ENCODE data around the gene NFATC2.

DNA sequence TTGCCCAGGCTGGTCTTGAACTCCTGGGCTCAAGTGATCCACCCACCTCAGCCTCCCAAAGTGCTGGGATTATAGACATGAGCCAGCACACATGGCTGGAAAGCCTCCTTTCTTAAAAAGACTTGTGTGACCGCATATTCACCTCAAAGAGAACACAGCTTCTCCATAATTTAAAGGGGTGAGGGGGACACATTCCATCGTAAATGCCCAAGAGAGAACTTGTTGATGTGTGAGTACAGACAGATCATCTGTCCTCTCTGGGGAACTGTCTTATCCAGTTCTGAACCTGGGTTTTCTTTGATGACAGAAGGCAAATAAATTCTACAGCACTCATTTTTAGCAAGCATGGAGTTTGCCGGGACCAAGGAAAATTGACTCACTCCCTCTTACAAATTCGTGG lies 47.2 kb downstream of the NFATC2 start:
- TF ChIP-seq, protein P1, sequence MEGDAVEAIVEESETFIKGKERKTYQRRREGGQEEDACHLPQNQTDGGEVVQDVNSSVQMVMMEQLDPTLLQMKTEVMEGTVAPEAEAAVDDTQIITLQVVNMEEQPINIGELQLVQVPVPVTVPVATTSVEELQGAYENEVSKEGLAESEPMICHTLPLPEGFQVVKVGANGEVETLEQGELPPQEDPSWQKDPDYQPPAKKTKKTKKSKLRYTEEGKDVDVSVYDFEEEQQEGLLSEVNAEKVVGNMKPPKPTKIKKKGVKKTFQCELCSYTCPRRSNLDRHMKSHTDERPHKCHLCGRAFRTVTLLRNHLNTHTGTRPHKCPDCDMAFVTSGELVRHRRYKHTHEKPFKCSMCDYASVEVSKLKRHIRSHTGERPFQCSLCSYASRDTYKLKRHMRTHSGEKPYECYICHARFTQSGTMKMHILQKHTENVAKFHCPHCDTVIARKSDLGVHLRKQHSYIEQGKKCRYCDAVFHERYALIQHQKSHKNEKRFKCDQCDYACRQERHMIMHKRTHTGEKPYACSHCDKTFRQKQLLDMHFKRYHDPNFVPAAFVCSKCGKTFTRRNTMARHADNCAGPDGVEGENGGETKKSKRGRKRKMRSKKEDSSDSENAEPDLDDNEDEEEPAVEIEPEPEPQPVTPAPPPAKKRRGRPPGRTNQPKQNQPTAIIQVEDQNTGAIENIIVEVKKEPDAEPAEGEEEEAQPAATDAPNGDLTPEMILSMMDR (IDR thresholded peaks at IDR 0.05 in 2 of 3, conservative IDR thresholded peaks at IDR 0.05 in 1 of 3; ENCODE audit: borderline replicate concordance in 1 of 3, insufficient read depth in 1 of 3, low read depth in 2 of 3, low read length in 2 of 3), result no peak
- no peak for TF ChIP-seq SP1 (IDR thresholded peaks at IDR 0.05; ENCODE audit: low read depth)
- TF ChIP-seq EGR1 (IDR thresholded peaks at IDR 0.05; ENCODE audit: low read depth), result no peak
- TF ChIP-seq POLR2AphosphoS5 (IDR thresholded peaks at IDR 0.05; ENCODE audit: low read depth, low read length), result no peak
- TF ChIP-seq, protein P2, sequence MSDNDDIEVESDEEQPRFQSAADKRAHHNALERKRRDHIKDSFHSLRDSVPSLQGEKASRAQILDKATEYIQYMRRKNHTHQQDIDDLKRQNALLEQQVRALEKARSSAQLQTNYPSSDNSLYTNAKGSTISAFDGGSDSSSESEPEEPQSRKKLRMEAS (IDR thresholded peaks at IDR 0.05), result no peak
- no peak for TF ChIP-seq SRF (IDR thresholded peaks at IDR 0.05; ENCODE audit: low read depth)
- no peak for TF ChIP-seq ZFX (IDR thresholded peaks at IDR 0.05)
- TF ChIP-seq POLR2A (IDR thresholded peaks at IDR 0.05; ENCODE audit: borderline replicate concordance, extremely low read depth, insufficient read depth, insufficient read length), result no peak
- TF ChIP-seq, protein P3, sequence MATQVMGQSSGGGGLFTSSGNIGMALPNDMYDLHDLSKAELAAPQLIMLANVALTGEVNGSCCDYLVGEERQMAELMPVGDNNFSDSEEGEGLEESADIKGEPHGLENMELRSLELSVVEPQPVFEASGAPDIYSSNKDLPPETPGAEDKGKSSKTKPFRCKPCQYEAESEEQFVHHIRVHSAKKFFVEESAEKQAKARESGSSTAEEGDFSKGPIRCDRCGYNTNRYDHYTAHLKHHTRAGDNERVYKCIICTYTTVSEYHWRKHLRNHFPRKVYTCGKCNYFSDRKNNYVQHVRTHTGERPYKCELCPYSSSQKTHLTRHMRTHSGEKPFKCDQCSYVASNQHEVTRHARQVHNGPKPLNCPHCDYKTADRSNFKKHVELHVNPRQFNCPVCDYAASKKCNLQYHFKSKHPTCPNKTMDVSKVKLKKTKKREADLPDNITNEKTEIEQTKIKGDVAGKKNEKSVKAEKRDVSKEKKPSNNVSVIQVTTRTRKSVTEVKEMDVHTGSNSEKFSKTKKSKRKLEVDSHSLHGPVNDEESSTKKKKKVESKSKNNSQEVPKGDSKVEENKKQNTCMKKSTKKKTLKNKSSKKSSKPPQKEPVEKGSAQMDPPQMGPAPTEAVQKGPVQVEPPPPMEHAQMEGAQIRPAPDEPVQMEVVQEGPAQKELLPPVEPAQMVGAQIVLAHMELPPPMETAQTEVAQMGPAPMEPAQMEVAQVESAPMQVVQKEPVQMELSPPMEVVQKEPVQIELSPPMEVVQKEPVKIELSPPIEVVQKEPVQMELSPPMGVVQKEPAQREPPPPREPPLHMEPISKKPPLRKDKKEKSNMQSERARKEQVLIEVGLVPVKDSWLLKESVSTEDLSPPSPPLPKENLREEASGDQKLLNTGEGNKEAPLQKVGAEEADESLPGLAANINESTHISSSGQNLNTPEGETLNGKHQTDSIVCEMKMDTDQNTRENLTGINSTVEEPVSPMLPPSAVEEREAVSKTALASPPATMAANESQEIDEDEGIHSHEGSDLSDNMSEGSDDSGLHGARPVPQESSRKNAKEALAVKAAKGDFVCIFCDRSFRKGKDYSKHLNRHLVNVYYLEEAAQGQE (IDR thresholded peaks at IDR 0.05; ENCODE audit: low read depth), result no peak
- TF ChIP-seq SIN3A (IDR thresholded peaks at IDR 0.05; ENCODE audit: low read depth), result no peak
- TF ChIP-seq EZH2phosphoT487 (IDR thresholded peaks at IDR 0.05; ENCODE audit: borderline replicate concordance), result no peak
- TF ChIP-seq RAD21 (IDR thresholded peaks at IDR 0.05; ENCODE audit: low read depth), result no peak
- no peak for TF ChIP-seq YY1 (IDR thresholded peaks at IDR 0.05; ENCODE audit: extremely low read depth, insufficient replicate concordance, low read depth, low read length)
- no peak for TF ChIP-seq FOSL1 (IDR thresholded peaks at IDR 0.05; ENCODE audit: low read depth)

Data from HCT116 (cell line).